Measurements from ENCODE around the gene PLCL2.
"Not testable (repeated sequence)": the region's sequence is repeated elsewhere in the genome, so short reads cannot be mapped to it uniquely, and the experiment has no call there.

Gene PLCL2

GRCh38 chr3:16978234-16978920, 93.6 kb downstream of the PLCL2 start:
- H3K27ac ChIP-seq (ENCODE audit: low read depth, low read length), result peak overlapping the region; percentile 28
- H3K4me3 ChIP-seq (ENCODE audit: low read depth, low read length), result peak overlapping the region; percentile 13; the same call in 1 of the 2 replicates
- no peaks in the 10 kb centered on the region for H3K36me3 ChIP-seq (ENCODE audit: insufficient read depth, low read length)
- H3K4me1 ChIP-seq (ENCODE audit: control insufficient read depth, insufficient read depth, low read length, unreplicated experiment), result peaks cover 15% of the 10 kb centered on the region
- peaks cover 3% of the 10 kb centered on the region for H3K79me2 ChIP-seq (ENCODE audit: control insufficient read depth, insufficient read depth, low read length, unreplicated experiment)
- H2AFZ ChIP-seq (ENCODE audit: low read length, unreplicated experiment), result no peak overlapping the region
- H3K27me3 ChIP-seq (ENCODE audit: insufficient read depth, low read length), result no peaks in the 10 kb centered on the region

DNA sequence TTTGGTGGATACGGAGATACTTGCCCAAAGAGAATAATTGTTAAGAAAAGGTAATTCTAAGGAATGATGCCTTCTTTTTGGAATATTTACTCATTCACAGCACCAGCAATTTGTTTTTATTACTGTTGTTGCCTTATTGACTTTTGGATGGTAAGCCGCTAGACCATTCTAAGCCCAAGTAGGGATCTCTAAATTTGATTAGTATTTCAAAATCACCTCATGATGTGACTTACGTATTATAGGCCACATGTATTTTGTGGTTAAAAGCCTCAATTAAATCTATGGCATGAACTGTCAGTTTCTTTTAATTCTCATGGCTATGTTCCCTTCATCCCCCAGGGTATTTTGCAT, 94.1 kb downstream of the PLCL2 start:
- Histone ChIP-seq H3K27me3 (ENCODE audit: insufficient read depth, low read length) (no peaks in the 10 kb centered on the region), H2AFZ (ENCODE audit: low read length, unreplicated experiment) (no peak overlapping the region), H3K4me3 (ENCODE audit: low read depth, low read length) (no peak overlapping the region), H3K4me1 (ENCODE audit: control insufficient read depth, insufficient read depth, low read length, unreplicated experiment) (peaks cover 15% of the 10 kb centered on the region), H3K36me3 (ENCODE audit: insufficient read depth, low read length) (no peaks in the 10 kb centered on the region), H3K27ac (ENCODE audit: low read depth, low read length) (0 out of 2 replicates have a peak overlapping the region, but pooled peaks have one; percentile 28), H3K79me2 (ENCODE audit: control insufficient read depth, insufficient read depth, low read length, unreplicated experiment) (peaks cover 3% of the 10 kb centered on the region)

GRCh38 chr3:16979769-16980515, 95.2 kb downstream of the PLCL2 start:
- not testable (repeated sequence) for H3K36me3 ChIP-seq (ENCODE audit: insufficient read depth, low read length)

GRCh38 chr3:16980526-16980925, 95.8 kb downstream of the PLCL2 start:
- H3K36me3 ChIP-seq (ENCODE audit: insufficient read depth, low read length); H3K27me3 ChIP-seq (ENCODE audit: insufficient read depth, low read length); H3K27ac ChIP-seq (ENCODE audit: low read depth, low read length); H3K79me2 ChIP-seq (ENCODE audit: control insufficient read depth, insufficient read depth, low read length, unreplicated experiment); H3K4me3 ChIP-seq (ENCODE audit: low read depth, low read length); H2AFZ ChIP-seq (ENCODE audit: low read length, unreplicated experiment): not testable (repeated sequence)
- peaks cover 11% of the 10 kb centered on the region for H3K4me1 ChIP-seq (ENCODE audit: control insufficient read depth, insufficient read depth, low read length, unreplicated experiment)

More at GRCh38 chr3:16979769-16980515, 95.2 kb downstream of the PLCL2 start:
- H3K27ac ChIP-seq (ENCODE audit: low read depth, low read length); H2AFZ ChIP-seq (ENCODE audit: low read length, unreplicated experiment); H3K27me3 ChIP-seq (ENCODE audit: insufficient read depth, low read length); H3K4me3 ChIP-seq (ENCODE audit: low read depth, low read length); H3K79me2 ChIP-seq (ENCODE audit: control insufficient read depth, insufficient read depth, low read length, unreplicated experiment): not testable (repeated sequence)
- peaks cover 12% of the 10 kb centered on the region for H3K4me1 ChIP-seq (ENCODE audit: control insufficient read depth, insufficient read depth, low read length, unreplicated experiment)

DNA sequence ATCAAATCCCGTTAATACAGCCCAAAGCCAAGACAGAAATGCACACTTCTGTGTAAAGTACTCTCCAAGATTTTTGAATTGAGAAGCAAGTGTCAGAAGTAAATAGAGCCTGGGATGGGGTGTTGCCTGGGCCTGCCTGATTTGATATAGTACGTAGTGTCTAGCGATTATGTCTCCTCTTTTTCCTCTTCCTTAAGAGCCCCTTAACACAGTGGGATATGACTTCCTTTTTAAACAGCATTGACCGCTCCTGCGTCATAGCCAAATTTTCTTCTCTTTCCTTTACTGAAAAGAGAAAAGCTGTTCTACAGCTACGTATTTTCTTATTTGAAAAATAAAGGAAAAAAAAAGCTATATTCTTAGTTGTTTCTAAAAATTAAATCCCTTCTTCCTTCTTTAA, 97.7 kb downstream of the PLCL2 start:
- H3K27ac ChIP-seq (ENCODE audit: low read depth, low read length), result no peak overlapping the region
- no peaks in the 10 kb centered on the region for H3K79me2 ChIP-seq (ENCODE audit: control insufficient read depth, insufficient read depth, low read length, unreplicated experiment)
- no peaks in the 10 kb centered on the region for H3K36me3 ChIP-seq (ENCODE audit: insufficient read depth, low read length)
- no peak overlapping the region for H2AFZ ChIP-seq (ENCODE audit: low read length, unreplicated experiment)
- no peaks in the 10 kb centered on the region for H3K27me3 ChIP-seq (ENCODE audit: insufficient read depth, low read length)
- peaks cover 11% of the 10 kb centered on the region for H3K4me1 ChIP-seq (ENCODE audit: control insufficient read depth, insufficient read depth, low read length, unreplicated experiment)
- no peak overlapping the region for H3K4me3 ChIP-seq (ENCODE audit: low read depth, low read length)

DNA sequence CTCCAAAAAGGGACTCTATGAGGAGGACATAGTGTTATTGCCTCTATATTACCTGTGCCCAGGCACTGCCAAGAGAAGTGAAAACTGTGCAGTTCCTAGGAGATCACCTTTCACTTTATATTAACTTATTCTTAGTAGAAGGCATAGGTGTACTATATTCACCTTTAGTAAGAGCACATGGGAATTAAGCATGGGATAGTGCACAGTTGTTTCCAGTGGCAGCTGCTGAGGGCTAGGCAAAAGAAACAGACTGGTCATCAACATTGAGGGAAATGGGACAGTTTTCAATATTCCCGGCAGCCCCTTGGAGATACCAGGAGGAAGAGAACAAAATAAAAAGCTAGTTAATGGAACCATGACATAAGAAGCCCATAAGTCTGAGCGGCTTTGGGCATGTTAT, 100.9 kb downstream of the PLCL2 start:
- Histone ChIP-seq H3K4me1 (ENCODE audit: control insufficient read depth, insufficient read depth, low read length, unreplicated experiment) (no peaks in the 10 kb centered on the region), H3K4me3 (ENCODE audit: low read depth, low read length) (no peak overlapping the region), H3K27ac (ENCODE audit: low read depth, low read length) (no peak overlapping the region), H3K79me2 (ENCODE audit: control insufficient read depth, insufficient read depth, low read length, unreplicated experiment) (no peaks in the 10 kb centered on the region), H3K36me3 (ENCODE audit: insufficient read depth, low read length) (no peaks in the 10 kb centered on the region), H3K27me3 (ENCODE audit: insufficient read depth, low read length) (no peaks in the 10 kb centered on the region), H2AFZ (ENCODE audit: low read length, unreplicated experiment) (no peak overlapping the region)

GRCh38 chr3:16987141-16987540, 102.4 kb downstream of the PLCL2 start:
- no peaks in the 10 kb centered on the region for H3K4me1 ChIP-seq (ENCODE audit: control insufficient read depth, insufficient read depth, low read length, unreplicated experiment)
- H2AFZ ChIP-seq (ENCODE audit: low read length, unreplicated experiment), result no peak overlapping the region
- H3K4me3 ChIP-seq (ENCODE audit: low read depth, low read length), result no peak overlapping the region
- no peaks in the 10 kb centered on the region for H3K27me3 ChIP-seq (ENCODE audit: insufficient read depth, low read length)
- H3K27ac ChIP-seq (ENCODE audit: low read depth, low read length), result no peak overlapping the region
- H3K79me2 ChIP-seq (ENCODE audit: control insufficient read depth, insufficient read depth, low read length, unreplicated experiment), result no peaks in the 10 kb centered on the region
- H3K36me3 ChIP-seq (ENCODE audit: insufficient read depth, low read length), result no peaks in the 10 kb centered on the region

GRCh38 chr3:16990163-16990562, 105.4 kb downstream of the PLCL2 start:
- Histone ChIP-seq H3K36me3 (ENCODE audit: insufficient read depth, low read length) (no peaks in the 10 kb centered on the region), H3K27ac (ENCODE audit: low read depth, low read length) (no peak overlapping the region), H3K4me3 (ENCODE audit: low read depth, low read length) (no peak overlapping the region), H3K27me3 (ENCODE audit: insufficient read depth, low read length) (no peaks in the 10 kb centered on the region), H2AFZ (ENCODE audit: low read length, unreplicated experiment) (no peak overlapping the region), H3K79me2 (ENCODE audit: control insufficient read depth, insufficient read depth, low read length, unreplicated experiment) (no peaks in the 10 kb centered on the region), H3K4me1 (ENCODE audit: control insufficient read depth, insufficient read depth, low read length, unreplicated experiment) (peaks cover 5% of the 10 kb centered on the region)

DNA sequence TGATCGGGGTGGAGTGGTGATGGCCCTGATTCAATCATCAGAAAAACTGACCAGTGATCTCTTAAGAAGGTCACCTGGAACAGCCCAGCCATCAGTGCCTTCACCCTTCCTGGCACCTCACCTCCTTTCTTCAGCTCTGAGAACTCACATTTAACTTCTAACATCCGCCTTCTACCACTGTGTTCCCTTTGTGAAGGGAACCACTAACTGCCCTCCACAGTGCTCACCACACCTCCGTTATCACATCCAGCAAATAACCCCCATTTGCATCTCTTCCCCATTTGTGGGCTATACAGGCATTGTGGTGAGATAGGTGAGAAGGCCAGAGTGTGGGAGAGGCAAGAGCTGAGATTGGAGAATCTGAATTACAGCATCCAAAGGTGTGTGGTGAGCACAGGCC, 107.4 kb downstream of the PLCL2 start:
- Histone ChIP-seq H3K36me3 (ENCODE audit: insufficient read depth, low read length) (no peaks in the 10 kb centered on the region), H3K27ac (ENCODE audit: low read depth, low read length) (no peak overlapping the region), H3K27me3 (ENCODE audit: insufficient read depth, low read length) (no peaks in the 10 kb centered on the region), H3K4me3 (ENCODE audit: low read depth, low read length) (no peak overlapping the region), H2AFZ (ENCODE audit: low read length, unreplicated experiment) (no peak overlapping the region), H3K79me2 (ENCODE audit: control insufficient read depth, insufficient read depth, low read length, unreplicated experiment) (no peaks in the 10 kb centered on the region), H3K4me1 (ENCODE audit: control insufficient read depth, insufficient read depth, low read length, unreplicated experiment) (peaks cover 5% of the 10 kb centered on the region)

DNA sequence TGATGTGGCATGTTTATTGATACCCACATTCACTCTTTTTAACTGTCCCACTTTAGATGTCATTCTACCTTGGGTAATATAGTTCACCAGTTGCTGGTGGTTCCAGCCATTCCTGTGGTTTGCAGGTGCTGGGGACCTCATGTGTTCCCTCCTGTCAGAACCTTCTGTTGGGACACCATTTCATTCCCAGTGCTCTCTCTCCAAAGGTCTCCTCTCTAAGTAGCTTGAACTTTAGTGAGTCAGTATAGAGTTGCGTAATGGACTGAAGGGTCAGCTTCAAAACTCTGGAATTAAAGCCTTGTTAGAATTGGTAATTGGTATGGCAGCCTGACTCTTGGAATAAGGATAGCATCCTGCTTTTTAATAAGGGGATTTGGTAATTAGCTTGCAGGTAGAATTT, 108.5 kb downstream of the PLCL2 start:
- Histone ChIP-seq H3K4me3 (ENCODE audit: low read depth, low read length) (no peak overlapping the region), H3K36me3 (ENCODE audit: insufficient read depth, low read length) (no peaks in the 10 kb centered on the region), H3K27ac (ENCODE audit: low read depth, low read length) (no peak overlapping the region), H3K27me3 (ENCODE audit: insufficient read depth, low read length) (no peaks in the 10 kb centered on the region), H3K79me2 (ENCODE audit: control insufficient read depth, insufficient read depth, low read length, unreplicated experiment) (no peaks in the 10 kb centered on the region), H3K4me1 (ENCODE audit: control insufficient read depth, insufficient read depth, low read length, unreplicated experiment) (peaks cover 5% of the 10 kb centered on the region), H2AFZ (ENCODE audit: low read length, unreplicated experiment) (no peak overlapping the region)
